Renal pelvis (tissue), 4 donors: ENCODE data around the gene RAP1GAP2. TPM values are rescaled to one million over a fixed set of nuclear protein-coding genes. Genes with fewer than 3 reads are reported as not detected.
"Not testable (repeated sequence)": the region's sequence is repeated elsewhere in the genome, so short reads cannot be mapped to it uniquely, and the experiment has no call there.

Experiments
- DNase-seq: peaks from one replicate; pipeline ENCODE4 v3.0.0-alpha.2; 2013
- polyA plus RNA-seq, 3 donors: library from polyadenylated mRNA; unstranded; fragments of 120-200 nt; gene quantifications; one replicate each; pipeline ENCODE4 v1.2.1, GENCODE V29; 2013; ENCODE audit not compliant: insufficient read length in 3 of 3

Gene RAP1GAP2
- polyA plus RNA-seq, 3 donors, result 26.3 to 33.3 (median 27.0) TPM

DNA sequence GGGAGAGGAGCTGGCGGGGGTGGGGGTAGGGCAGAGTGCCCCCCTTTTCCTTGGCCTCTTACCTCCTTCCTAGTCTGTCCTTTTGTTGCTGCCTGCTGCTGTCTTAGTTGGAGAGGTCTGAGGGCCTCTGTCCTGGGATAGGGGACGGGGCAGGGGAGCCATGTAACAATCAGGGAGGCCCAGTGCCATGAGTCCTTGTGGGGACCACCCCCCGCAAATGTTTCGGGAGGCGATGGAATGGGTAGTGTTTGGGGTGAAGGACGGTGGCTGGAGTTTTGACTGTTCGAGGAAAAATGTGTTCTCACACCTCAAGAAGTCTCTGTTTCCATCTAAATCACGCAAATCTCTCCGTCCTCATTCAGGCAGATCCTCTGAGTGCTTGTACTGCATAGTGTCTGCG, 168.1 kb downstream of the RAP1GAP2 start:
- DNase-seq, result no peak

DNA sequence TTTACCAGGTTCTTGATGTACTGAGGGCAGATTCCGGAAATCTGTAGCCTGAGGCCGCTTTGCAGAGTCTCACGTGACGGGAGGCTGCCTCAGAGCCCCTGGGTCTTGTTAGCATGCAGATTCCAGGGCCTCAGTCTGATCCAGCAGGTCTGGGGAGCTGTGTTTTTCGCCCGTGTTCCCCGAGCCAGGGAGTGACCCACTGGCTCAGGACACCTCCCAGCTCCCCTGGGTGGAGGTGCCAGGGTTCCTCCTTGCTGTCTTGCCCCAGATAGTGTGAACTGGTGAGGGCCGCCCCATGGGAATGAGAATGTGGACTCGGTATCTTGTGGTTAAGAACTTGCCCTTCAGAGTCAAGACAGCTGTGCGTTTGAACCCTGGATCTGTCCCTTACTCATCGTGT, 168.6 kb downstream of the RAP1GAP2 start:
- no peak for DNase-seq

DNA sequence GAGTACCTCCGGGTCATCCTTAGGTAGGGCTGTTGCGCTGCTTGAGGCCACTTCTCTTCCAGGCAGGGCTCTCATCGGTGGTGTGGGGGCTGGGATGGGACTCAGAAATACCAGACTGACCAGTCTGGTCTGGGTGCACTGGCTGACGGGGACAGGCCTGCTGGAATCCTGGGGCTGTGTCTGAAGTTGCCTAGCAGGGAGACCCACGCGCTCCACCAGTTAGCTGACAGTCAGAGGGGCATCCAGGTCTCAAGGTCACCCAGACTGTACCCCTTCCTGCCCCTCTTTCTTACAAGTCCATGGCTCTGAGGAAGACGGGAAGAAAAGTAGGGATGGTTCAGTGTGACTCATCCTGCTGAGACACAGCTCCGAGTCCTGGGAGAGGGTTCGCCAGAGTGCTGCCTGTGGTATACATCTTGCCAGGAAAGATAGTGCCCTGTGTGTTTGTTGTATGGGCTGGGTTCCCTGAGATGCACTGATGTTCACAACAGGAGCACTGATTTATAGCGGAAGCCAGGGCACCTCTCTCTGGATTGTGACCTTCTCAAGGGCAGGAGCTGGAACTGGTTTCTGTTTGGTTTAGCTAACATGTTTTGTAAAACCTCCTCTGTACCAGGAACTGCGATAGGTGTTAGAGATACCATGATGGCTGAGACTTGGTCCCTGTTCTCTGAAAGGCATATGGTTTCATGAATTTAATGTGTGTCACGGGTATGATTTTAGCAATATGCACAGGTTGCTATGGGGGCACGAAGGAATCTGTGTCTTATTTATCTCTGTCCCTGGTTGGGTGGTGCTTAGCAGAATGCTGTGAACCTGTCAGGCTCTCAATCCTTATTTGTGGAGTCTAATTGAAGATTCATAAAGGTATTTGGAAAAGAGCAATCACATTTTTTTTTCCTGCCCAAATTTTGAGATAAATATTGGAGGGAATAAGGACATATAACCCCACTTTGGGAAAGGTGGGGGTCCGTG, 169.7 kb downstream of the RAP1GAP2 start:
- DNase-seq, result no peak

DNA sequence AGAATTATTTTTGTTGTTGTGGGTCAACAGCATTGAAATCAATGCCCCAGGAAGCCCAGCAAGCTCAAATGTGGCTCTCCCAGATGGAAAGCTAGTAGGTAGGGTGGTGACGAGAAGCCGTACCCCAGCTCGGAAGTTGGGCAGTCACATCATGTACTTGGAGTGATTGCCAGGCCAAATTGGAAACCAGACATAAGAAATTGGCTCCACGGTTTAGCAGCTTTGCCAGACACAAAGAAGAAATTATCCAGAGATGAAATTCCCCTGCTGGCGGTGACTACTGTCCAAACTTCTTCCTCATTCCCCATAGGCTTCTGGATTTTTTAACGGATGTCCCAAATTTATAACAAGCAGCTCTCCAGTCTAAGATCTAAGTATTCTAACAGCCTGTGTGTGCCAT, 171.3 kb downstream of the RAP1GAP2 start:
- DNase-seq, result no peak

DNA sequence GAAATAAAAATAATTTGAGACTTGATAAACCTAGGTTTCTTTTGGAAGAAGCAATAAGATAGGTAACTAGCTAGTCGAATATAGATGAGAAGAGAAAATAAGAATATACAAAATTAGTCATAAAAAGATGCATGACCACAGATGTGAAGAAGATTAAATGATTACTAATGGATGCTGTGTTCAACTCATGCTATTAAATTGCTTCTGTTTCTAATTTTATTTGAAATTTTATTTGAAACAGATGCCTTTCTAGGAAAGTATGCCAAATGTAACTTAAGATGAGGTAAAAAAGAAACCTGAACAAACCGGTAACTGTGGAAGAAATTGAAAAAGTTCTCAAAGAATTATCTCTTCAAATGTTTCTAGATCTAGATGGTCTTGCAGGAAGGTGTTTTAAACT, 175.6 kb downstream of the RAP1GAP2 start:
- no peak for DNase-seq

DNA sequence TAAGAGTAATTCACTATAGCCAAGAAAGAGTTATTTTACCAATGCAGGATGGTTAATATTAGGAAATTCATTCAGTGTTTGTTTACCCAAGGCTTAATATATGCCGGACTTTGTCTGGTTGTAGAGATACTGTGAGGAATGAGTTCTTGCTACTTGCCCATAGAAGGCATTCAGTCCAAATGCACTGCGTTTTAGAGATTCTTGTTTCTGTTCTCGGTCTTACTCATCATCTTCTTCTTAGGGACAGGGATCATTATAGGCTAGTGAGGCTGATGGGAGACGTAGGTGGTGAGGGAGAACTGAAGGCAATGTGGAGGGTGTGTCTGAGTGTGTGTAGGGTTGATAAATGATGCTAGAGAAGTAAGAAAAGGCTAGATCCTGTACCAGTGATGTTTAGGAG, 176.5 kb downstream of the RAP1GAP2 start:
- no peak for DNase-seq

DNA sequence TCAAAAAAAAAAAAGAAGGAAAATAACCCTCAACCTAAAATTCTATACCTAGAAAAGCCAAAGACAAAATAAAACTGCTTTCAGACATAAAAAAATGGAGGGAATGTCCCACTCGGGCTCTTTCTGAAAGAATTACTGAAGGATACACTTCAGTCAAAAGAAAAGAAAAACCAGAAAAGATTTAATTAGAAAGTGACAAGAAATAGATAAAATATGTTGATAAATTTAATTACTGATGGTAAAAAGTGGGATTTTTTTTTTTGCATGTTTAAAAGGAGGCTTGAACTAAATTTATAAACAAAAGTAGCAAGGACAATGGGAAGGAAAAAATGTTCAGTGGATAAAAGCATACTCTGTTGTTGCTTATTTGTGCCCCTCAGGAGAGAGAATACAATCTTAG, 178.1 kb downstream of the RAP1GAP2 start:
- no peak for DNase-seq

DNA sequence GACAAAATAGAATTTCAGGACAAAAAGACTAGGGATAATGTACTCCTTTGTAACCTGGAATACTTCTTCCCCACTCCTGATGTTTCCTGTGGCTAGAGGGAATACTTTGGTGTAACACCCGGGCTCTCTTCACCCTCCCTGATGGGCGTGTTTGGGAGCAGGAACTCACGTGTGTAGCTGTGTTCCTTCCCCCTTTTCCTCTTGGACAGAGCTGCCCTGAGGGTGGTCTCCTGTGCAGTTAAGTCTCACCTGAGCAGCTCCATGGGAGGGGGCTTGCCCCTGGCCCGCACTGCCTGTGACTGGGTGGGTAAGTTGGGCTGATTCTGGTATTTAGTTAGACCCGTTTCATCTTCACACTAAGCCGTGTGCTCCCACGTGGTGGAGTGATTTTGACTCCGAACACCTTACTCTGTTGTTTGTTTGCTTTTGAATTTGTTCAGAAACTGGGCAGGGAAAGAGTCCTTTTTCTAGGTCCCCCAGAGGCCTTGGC, 179.3 kb downstream of the RAP1GAP2 start:
- DNase-seq, result no peak

DNA sequence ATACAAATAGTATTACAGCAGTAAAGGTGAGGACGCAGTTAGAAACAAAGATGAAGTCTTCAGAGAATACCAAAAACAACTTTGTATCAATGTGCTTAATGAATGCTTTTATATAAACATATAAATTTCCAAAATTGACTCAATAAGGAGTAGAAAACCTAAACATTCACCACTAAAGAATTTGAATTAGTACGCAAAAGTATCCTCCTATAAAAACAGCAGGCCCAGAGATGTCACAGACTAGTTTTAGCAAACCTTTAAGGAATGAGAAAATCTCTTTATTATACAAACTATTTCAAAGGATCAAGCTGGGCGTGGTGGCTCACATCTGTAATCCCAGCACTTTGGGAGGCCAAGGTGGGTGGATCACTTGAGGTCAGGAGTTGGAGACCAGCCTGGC, 180.9 kb downstream of the RAP1GAP2 start:
- no peak for DNase-seq

DNA sequence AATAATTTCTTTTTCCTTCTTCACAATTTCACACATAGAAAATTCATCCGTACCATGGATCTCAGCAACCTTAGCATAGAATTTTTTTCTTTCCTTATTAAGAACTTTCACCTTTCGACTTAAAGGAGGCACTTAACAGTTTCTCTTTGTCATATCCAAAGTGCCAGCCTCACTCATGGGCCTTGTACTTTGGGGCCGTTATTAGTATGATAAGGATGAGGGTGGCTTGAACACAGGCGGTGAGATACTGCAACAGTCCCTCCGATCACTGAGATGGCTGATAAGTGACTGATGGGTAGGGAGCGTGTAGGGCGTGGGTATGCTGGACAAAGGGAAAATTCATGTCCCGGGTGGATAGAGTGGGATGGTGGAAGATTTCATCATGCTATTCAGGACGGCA, 181.9 kb downstream of the RAP1GAP2 start:
- no peak for DNase-seq

DNA sequence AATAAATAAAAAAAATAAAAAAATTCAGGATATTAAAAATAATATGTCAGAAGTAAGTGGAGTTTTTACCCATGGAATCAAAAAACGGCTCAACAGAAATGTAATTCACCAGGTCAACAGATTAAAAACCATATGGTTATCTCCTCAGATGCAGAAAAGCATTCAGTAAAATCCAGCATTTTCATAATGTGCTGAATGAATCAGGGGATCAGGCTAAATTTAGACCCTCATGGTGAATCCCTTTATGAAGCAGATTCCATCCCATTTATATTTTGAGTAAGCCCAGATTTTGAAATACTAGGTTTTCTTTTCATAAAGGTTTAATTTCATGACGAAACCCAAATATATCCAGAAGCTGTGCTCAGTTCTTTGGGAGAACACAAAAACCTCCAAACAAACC, 182.8 kb downstream of the RAP1GAP2 start:
- no peak for DNase-seq

DNA sequence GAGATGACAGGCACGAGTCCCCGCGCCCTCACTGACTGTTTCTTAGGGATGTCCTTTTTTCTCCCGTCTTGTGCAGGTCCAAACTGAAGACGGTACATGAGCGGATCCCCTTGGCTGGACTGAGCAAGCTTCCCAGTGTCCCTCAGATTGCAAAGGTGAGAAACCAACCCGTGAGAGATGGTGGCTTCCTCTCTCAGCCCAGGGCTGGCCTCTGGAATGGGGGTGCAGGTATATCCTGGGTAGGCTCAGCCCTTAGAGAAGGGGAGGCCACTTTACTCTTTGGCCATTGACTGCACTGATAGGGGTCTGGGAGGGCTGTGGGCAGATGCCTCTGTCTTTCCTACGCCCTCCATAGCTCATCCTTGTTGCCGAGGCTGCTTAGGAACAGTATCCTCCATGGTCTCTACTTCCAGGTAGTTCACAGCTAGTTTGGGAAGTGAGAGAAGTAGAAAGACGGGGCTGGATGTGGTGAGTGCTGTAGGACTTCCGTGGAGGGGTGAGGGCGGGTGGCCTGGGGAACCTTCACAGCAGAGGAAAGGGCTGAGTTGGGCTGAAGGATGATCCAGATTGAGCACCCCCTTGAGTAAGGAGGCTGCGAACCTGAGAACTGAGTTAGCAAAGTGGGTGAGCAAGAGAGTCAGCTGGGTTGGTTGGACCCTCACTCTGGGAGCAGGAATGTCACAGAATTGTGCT, 184.1 kb downstream of the RAP1GAP2 start:
- DNase-seq, result no peak

DNA sequence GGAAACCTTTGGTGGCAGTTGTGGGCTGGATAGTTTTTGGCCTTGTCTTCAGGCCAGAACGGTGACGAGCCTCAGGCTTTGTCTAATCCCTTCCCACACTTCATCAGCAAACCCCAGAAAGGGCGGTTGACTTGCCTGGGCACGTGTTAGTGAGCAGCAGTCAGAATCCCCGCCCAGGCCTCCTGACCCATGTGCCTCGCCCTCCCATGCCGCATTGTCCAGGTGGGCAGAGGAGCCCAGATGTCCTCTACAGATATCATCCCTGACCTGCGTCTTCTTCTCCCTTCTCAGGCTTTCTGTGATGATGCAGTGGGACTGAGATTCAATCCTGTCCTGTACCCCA, 184.6 kb downstream of the RAP1GAP2 start:
- no peak for DNase-seq

DNA sequence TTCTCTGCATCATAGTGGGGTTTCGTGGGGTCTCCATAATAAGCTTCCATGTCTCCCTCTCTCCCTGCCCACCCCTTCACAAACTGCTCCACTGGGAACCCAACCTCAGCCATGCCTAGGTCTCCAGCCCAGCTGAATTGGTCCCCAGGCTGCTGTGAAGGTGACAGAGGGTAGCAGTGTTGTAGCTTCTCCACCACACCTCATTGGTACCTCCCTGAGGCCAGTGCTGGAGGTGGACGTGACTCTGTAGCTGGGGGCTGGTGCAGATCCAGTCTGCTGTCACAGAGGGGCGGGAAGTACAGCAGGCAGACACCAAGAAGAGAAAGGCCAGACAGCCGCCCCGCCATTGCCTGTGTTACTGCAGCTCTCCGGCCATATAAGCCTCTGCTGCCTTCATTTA, 185.1 kb downstream of the RAP1GAP2 start:
- no peak for DNase-seq

DNA sequence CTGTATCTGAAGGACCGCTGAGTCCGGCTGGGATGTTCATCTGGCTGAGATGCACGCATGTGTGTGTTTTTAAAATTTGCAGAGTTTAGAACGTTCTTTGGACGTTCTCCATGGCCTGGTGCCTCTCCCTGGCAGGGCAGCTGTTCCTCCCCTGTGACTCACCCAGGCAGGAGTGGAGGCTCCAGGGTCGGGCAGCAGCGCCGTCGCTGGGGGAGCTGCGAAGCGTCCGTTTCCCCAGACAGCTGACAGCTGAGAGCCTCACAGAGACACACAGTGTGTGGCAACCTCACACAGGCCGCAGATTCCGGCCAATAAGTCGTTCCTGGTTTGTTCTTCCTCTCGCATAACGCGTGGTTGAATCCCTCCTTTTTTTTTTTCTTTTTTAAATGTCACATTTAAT, 186.6 kb downstream of the RAP1GAP2 start:
- no peak for DNase-seq

DNA sequence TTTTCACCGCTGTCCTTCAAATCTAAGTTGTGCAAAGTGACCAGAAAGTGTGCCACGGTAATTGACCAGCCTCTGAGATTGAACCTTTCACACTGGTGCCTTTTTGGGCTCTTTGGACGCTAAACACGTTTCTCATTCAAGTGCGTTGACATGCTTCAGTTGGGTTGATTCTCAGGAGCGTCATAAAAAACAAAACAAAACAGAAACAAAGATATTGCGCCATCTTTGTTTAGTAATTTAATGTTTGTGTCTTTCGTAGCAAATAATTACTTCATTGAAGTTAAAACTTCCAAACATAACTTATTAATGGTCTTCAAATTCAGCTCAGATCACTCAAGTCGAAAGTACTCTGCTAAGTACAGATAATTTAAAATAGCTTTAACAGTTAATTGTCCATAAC, 187.0 kb downstream of the RAP1GAP2 start:
- no peak for DNase-seq

DNA sequence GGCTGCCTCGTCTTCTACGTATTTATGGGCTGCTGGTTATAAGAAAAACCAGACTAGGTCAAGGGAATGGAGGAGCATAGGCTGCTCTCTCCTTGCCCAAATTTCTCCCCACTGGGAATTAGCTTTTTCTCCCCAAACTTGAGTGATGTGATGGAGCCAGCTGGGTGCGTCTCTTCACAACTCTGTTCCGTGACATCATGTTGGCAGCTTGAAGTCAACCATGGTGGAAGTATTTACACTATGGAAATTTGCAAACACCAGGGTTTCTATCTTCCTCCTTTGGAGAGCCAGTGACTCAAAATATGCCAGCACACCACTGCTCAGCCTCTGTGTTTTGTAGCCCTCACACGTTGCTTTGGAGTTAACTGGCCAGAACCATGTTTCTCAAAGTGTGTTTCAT, 189.1 kb downstream of the RAP1GAP2 start:
- no peak for DNase-seq

DNA sequence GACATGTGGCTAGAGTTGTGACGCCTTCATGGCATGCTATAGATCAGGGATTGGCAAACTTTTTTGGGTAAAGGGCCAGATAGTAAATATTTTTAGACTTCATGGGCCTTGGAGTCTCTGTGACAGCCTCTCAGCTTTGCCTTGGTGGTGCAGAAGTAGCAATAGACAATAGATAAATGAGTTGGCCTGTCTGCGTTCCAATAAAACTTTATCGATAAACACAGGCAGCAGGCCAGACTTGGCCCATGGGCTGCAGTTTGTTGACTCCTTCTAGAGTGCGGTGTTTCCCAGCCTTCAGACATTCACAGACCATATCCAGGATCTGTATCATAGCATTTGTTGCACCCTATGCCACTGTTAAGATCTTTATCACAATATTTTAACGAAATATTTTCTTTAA, 190.7 kb downstream of the RAP1GAP2 start:
- DNase-seq, result no peak

DNA sequence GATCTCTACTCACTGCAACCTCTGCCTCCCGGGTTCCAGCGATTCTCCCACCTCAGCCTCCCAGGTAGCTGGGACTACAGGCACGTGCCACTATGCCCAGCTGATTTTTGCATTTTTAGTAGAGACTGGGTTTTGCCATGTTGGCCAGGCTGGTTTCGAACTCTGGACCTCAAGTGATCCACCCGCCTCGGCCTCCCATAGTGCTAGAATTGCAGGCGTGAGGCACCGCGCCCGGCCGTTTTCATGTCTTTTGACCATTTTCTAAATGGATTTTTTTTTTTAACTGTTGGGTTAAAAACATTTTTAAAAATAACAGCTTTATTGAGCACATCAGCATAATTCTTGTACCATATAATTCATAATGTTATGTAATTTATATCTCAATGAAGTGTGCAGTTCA, 193.2 kb downstream of the RAP1GAP2 start:
- DNase-seq, result not testable (repeated sequence)

DNA sequence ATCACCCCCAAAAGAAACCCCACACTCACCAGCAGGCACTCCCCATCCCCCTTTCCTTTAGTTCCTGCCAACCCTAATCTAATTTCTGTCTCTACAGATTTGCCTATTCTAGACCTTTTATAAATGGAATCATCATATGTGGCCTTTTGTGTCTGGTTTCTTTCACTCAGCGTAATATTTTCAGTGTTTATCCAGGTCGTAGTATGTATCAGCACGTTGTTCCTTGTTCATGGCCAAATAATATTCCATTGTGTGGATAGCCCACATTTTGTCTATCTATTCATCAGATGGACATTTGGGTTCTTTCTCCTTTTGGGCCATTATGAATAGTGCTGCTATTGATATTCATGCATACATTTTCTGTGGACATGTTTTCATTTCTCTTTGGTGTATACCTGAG, 193.6 kb downstream of the RAP1GAP2 start:
- no peak for DNase-seq

DNA sequence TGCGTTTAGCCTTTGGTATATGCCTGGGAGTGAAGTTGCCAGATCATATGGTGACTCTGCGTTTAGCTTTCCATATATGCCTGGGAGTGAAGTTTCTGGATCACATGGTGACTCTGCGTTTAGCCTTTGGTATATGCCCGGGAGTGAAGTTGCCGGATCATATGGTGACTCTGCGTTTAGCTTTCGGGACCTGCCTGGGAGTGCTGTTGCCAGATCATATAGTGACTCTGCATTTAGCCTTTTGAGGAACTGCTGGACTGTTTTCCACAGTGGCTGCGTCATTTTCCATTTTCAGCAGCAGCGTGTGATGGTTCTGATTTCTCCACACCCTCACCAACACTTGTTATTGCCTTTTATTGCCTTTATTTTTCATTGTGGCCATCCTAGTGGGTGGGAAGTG, 194.2 kb downstream of the RAP1GAP2 start:
- DNase-seq, result no peak

DNA sequence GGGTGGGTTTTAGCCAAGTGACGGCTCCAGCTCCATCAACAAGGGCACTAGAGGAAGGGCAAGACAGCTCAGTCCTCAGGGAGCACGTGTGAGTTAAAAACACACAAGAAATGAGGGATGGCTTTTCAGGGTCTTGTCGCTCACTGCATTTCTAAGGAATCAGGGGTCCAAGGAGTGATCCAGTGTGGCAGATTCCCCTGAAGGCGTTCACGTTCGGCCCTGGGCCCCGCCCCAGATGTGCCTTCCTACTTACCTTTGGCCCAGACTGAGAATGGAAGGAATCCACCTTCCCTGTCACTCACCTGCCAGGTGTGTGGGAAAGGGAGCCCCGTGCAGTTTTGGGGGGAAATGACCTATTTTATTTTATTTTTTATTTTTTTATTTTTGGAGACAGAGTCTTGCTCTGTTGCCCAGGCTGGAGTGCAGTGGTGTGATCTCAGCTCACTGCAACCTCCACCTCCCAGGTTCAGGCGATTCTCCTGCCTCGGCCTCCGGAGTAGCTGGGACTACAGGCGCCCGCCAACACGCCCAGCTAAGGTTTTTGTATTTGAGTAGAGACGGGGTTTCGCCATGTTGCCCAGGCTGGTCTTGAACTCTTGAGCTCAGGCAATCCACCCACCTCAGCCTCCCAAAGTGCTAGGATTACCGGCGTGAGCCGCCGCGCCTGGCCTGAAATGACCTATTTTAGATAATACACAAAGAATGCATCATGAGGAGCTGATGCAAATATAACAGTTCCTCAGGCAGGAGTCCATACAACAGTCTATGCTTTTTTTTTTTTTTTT, 195.3 kb downstream of the RAP1GAP2 start:
- DNase-seq, result not testable (repeated sequence)
